ENCODE data around the gene CD209. TPM values are rescaled to one million over a fixed set of nuclear protein-coding genes. Genes with fewer than 3 reads are reported as not detected.
A peak's percentile ranks its signal among the peaks of the same experiment; 100 is the strongest.
"Not testable (repeated sequence)": the region's sequence is repeated elsewhere in the genome, so short reads cannot be mapped to it uniquely, and the experiment has no call there.

CD209 gene
- total RNA-seq, 1 donor from 2014 or later, result 17.8 TPM

DNA sequence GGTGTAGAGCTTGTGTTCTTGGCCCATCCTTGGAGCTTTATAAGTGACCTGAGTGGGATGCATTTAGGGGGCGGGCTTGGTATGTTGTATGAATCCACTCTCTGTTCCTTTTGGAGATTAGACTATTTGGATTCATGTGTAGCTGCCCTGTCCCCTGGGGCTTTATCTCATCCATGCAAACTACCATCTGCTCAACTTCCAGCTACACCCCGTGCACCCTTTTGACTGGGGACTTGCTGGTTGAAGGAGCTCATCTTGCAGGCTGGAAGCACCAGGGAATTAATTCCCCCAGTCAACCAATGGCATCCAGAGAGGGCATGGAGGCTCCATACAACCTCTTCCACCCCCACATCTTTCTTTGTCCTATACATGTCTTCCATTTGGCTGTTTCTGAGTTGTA lies 21.8 kb upstream of the CD209 start:
- no peak for DNase-seq (ENCODE audit: low spot score)

DNA sequence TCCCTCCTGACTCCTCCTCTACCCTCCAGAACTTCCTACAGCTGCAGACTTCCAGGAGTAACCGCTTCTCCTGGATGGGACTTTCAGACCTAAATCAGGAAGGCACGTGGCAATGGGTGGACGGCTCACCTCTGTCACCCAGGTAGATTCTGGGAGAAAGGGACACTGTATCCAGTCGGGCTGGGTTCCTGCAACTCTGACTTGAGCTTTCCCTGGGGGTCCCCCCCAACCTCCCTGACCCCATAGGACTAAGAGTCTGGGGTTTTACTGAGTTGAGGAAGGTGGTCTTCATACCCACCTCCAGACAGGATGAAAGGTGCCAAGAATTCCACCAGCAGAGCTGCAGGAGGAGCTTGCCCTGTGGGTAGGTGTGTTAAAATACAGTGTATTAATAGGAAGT lies 20.2 kb upstream of the CD209 start:
- DNase-seq (ENCODE audit: low spot score), result no peak

DNA sequence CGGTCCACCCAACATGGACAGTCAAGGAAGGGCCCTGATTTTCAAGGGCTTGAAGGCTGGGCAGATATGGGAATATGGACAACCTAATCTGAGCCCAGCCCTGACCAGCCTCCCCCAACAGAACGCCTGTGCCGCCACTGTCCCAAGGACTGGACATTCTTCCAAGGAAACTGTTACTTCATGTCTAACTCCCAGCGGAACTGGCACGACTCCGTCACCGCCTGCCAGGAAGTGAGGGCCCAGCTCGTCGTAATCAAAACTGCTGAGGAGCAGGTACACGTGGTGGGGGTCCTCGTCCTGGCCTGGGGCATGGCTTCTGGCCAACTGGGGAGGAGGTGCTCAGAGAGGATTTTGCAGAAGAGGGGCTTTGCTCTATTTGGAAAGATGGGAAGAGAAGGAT lies 19.2 kb upstream of the CD209 start:
- DNase-seq (ENCODE audit: low spot score), result no peak

DNA sequence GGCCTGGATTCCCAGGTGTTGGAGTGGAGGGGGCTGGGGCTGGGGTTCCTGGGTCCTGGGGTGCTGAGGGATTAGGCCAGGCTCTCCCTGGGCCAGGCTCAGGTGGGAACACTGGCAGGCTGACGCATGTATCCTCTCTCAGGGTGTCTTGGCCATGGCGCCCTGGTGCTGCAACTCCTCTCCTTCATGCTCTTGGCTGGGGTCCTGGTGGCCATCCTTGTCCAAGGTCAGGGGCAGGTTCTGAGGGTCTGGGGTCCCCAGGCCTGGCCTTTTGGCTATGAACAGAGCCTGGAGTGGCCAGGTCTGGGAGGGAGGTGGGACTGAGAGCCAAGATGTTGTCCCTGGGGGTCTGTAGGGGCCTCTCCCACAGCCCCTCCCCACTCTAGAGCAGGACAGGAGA lies 17.7 kb upstream of the CD209 start:
- DNase-seq (ENCODE audit: low spot score), result not testable (repeated sequence)

DNA sequence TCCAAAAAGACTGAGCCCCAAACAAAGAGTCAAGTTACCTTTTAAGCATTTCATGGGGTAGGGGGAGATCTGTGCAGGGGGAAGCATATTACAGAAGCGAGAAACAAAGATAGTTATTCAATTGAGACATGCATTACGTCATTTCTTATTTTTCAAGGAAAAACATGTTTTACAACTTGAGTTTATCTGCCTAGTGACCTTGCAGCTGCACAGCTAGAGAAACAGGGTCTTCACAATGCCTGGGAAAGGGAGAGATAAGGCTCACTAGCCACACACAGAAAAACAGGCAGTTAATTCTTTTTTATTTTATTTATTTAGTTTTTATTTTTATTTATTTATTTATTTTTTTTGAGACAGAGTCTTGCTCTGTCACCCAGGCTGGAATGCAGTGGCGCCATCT lies 16.8 kb upstream of the CD209 start:
- not testable (repeated sequence) for DNase-seq (ENCODE audit: low spot score)

DNA sequence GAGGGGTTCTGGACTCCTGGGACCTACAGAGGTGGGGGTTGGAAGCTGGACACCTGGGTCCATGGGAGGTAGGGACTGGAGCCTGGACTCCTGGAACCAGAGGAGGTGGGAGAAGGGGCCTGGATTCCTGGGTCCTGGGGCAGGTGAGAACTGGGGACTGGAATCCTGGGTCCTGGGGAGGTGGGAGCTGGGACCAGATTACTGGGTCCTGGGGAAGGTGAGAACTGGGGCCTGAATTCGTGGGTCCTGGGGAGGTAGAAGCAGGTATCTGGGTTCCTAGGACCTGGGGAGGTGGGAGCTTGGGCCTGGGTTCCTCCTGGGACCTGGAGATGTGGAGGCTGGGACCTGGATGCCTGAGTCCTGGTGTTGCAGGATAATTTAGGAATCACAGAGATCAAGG lies 16.4 kb upstream of the CD209 start:
- DNase-seq (ENCODE audit: low spot score), result no peak

DNA sequence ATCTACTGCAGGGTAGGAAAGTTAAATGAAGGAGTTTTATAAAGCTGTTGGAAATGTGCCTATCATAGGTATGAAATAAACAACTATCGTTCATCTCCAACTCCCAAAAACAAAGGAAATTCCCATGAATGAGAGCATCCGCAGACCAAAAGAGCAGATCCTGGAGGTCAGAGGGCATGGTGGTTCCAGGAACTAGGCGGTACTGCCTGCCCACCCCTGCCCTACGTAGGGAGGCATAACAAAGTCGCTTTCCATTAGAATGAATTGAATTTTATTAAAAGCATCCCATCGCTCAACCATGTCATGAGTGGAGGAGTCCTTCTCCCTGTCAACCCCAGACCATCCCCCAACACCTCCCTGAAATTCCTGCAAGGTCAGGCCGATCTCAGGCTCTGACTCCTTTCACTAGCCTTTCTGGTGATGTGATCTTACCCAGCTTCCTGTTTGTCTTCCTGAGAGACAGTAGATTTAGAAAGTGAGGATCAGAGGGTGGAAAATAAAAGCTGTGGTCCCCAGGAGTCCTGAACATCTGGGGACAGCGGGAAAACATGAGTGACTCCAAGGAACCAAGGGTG lies 15.5 kb upstream of the CD209 start, which contains the start of gene CLEC4M:
CLEC4M (plus strand) TSS at position 525 of the 575 bp plus-strand sequence; CDS start at position 549, 24 bp downstream.
- no peak for DNase-seq (ENCODE audit: low spot score)

DNA sequence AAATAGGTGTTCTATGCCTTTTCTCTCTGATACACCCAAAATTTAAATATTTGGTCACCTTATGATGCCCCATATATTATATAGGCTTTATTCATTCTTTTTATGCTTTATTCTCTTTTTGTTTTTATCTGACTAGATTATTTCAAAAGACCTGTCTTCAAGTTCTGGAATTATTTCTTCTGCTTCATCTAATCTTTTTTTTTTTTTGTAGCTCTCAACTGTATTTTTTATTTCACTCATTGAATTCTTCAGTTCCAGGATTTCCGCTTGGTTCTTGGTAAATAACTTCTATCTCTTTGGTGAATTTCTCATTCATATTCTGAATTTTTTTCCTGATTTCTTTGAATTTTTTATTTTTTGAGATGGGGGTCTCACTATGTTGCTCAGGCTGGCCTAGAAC lies 11.8 kb upstream of the CD209 start:
- DNase-seq (ENCODE audit: low spot score), result no peak

DNA sequence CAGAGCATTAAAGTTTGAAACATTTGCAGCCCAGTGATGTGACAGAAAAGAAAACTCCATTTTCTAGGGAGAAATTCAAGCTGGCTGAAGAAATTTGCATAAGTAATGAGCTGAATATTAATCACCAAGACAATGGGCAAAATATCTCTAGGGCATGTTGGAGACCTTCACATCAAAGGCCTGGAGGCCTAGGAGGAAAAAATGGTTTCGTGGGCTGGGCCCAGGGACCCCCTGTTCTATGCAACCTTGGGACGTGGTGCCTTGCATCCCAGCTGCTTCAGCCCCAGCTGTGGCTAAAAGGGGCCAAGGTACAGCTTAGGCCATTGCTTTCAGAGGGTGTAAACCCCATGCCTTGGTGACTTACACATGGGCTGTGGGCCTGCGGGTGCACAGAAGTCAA lies 10.0 kb upstream of the CD209 start:
- DNase-seq (ENCODE audit: low spot score), result no peak

DNA sequence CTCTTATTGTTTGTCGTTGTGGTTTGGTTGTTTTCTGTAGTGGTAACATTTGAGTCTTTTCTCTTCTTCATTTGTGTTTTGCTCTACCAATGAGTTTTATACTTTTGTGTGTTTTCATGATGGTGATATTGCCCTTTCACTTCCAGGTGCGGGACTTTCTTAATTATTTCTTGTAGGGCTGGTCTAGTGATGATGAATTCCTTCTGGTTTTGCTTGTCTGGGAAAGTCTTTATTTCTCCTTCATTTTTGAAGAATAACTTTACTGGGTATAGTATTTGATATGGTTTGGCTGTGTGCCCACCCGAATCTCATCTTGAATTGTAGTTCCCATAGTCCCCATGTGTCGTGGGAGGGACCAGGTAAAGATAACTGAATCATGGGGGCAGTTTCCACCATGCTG lies 8.9 kb upstream of the CD209 start:
- no peak for DNase-seq (ENCODE audit: low spot score)

DNA sequence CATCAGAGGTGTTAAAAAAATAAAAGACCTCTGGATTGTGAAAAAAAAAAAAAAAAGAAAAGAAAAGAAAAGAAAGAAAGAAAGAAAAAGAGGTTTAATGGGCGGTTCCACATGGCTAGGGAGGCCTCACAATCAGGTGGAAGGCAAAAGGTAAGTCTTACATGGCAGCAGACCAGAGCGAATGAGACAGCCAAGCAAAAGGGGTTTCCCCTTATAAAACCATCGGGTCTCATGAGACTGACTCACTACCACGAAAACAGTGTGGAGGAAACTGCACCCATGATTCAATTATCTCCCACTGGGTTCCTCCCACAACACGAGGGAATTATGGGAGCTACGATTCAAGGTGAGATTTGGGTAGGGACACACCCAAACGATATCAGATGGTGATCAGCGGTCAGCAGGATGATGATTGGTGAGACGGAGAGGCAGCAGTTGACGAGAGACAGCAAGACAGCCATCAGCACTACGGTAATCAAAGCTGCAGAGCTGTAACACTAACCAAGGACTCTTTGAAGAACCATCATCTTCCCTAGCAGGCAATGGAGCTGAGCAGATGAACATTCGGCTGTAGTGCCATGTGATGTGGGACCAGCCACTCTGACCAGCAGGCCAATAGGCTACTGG lies 3.9 kb upstream of the CD209 start:
- DNase-seq (ENCODE audit: low spot score), result no peak

DNA sequence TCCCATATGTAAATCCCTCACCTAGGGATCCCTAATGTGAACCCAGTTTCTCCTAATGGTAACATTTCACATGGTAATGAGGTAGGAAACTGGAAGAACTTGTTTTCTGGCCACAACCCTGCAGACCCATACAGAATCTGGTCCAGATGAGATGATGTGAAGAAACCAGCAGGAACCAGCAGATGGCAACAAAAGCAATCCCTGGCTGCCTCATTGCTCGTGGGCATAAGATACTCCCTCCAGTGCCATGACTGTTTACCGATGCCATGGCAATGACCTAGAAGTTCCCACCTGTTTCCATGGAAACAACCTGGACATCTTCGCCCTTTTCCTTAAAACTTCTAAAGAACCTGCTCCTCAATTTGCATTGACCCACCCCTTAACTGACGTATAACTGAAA lies 1.4 kb upstream of the CD209 start:
- DNase-seq (ENCODE audit: low spot score), result peak; percentile 23

DNA sequence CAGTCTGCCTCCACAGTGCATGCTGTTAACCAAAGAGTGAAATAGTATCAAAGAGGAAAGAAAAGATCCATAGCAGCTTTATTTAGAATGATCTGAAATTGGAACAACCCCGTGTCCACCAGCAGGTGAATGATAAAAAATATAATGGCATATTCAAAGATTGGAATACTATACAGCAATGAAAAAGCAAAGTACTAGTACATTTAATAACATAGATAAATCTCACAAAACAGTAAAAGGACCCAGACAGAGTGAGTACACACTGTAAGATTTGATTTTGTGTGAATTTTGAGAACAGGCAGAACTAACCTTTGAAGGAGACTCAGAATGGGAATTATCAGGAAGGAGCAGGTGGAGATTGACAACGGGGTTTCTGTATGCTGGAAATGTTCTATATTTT lies 837 bp upstream of the CD209 start:
- no peak for DNase-seq (ENCODE audit: low spot score)

DNA sequence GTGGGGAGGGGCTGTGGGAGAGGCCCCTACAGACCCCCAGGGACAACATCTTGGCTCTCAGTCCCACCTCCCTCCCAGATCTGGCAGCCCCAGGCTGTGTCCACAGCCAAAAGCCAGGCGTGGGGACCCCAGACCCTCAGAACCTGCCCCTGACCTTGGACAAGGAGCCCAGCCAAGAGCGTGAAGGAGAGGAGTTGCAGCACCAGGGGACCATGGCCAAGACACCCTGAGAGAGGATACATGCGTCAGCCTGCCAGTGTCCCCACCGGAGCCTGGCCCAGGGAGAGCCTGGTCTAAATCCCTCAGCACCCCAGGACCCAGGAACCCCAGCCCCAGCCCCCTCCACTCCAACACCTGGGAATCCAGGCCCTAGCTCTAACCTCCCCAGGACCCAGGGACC lies 1.0 kb downstream of the CD209 start:
- DNase-seq (ENCODE audit: low spot score), result not testable (repeated sequence)

DNA sequence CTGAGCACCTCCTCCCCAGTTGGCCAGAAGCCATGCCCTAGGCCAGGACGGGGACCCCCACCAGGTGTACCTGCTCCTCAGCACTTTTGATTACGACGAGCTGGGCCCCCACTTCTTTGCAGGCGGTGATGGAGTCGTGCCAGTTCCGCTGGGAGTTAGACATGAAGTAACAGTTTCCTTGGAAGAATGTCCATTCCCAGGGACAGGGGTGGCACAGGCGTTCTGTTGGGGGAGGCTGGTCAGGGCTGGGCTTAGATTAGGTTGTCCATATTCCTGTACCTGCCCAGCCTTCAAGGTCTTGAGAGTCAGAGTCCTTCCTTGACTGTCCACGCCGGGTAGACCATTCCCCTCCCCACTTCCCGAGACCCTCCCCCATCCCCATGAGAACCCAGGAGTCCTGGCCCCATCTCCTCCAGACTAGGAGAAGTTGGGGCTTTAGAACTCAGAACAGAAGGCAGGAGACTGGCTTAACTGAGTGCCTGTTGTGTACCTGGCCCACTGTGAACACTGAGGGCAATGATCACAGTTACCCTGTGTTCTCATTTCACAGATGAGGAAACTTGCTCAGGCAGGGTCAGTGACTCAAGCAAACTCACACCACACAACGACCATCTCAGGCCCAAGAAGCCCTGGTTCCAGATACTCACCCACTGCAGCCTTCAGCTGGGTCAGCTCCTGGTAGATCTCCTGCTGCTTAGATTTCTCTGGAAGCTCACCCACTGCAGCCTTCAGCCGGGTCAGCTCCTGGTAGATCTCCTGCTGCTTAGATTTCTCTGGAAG lies 2.3 kb downstream of the CD209 start:
- no peak for DNase-seq (ENCODE audit: low spot score)

DNA sequence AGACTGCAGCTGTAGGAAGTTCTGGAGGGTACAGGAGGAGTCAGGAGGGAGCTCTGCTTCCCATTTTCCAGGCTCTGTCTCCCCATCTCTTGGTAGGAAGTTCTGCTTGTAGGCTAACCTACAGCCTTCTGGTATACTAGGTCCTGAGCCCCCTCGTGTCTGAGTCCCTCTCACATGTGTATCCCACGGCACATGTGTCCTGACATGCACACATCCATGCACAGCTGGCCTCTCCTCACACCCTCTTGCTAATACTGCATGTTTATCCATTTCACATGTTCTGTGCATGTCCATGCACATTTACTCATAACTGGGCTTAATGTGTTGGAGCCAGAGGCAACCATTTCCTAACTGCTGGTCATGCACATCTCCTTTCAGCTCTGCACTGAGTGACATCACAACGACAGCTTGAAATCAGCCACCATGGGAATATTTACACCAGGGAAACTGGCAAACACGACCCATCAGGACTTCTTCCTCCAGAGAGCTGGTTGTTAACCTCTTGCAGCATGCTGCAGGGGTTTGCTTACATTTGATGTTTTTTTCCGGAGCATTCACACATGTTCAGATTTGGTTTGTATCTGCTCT lies 3.0 kb downstream of the CD209 start:
- DNase-seq (ENCODE audit: low spot score), result no peak

DNA sequence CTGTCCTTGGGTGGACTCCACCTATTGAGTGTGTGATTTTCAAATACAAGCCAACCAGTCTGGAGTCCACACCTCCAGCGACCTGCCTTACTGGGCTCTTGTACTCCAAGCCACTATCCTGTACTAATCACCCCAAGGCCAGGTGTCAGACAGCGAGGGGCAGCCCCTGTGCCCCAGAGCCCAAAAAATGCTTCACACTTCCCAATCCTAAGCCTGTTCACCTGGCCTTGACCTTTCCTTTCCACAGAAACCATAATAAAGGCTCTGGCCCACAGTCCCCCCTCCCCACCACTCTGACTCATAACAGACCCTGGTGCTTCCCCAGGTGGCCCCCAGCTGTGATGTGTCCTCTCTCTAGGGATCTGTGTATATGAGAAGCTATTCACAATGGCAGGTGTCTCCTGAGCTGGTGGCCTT lies 3.9 kb downstream of the CD209 start:
- DNase-seq (ENCODE audit: low spot score), result no peak

DNA sequence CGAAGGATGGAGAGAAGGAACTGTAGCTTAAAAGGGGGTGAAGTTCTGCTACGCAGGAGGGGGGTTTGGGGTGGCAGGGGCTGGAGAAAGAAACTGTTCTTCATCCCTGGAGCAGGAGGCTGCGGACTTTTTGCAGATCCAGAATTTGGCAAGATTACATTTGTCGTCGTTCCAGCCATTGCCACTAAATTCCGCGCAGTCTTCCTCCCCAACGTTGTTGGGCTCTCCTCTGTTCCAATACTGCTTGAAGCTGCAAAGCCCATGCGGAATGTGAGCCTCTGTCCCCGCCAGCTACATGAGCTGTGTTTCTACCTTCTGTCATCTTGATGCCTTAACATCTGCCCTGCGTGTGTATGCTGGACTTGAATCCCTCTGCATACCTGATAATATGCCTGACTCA lies 4.3 kb downstream of the CD209 start:
- no peak for DNase-seq (ENCODE audit: low spot score)

DNA sequence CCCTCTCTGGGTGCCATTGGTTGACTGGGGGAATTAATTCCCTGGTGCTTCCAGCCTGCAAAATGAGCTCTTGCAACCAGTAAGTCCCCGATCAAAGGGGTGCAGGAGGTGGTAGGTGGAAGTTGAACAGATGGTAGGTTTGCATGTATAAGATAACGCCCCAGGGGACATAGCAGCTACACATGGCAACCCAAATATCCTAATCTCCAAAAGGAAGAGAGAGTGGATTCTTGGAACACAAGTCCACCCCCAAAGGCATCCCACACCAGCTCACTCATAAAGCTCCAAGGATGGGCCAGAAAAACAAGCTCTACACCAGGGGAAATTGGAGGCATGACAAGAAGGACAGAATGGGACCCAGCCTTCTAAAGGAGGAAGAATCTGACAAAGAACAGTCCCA lies 4.8 kb downstream of the CD209 start:
- DNase-seq (ENCODE audit: low spot score), result no peak

DNA sequence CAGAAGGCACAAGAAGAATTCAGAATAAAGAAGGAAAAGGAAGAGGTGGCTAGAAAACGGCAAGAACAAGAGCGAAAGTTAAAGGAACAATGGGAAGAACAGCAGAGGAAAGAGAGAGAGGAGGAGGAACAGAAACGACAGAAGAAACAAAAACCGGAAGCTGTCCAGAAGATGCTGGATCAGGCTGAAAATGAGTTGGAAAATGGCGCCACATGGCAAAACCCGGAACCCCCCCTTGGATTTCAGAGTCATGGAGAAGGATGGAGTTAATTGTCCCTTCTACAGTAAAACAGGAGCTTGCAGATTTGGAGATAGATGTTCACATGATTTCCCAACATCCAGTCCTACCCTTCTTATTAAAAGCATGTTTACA lies 6.7 kb downstream of the CD209 start:
- no peak for DNase-seq (ENCODE audit: low spot score)

DNA sequence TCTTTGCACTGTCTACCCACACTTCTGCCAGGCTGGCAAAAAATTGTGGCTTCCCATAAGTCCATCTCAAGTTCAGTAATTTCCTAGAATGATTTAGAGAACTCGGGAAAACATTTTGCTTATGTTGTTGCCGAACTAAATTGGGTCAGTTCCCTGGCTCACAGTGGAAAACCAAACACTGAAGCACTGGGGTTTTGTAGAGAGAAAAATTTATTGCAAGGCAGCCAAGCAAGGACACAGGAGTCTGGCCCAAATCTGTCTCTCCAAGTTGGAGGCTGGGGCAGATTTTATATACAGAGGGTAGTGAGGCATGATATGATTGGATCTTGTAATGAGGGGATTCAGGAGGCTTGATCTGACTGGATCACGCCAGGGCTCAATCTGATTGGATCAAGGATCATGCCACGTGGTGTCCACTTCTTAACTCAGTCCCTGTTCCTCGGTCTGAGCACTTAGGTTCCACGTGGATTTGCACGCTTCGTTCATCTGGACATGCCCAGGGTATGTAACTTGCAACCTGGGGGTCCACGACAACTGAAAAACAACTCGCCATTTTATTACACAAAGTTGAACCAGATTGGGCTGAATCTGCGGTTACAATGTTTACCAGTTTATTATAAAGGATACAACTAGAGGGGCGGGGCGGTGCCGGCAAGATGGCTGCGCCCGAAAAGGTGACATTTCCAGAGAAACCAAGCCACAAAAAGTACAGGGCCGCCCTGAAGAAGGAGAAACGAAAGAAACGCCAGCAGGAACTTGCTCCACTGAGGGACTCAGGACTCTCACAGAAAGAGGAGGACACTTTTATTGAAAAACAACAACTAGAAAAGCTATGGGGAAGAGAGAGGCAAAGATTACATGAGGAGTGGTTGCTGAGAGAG lies 7.3 kb downstream of the CD209 start:
- no peak for DNase-seq (ENCODE audit: low spot score)
